Neural cell (in vitro differentiated cells): Measurements from ENCODE around the gene FAM83F. TPM values are rescaled to one million over a fixed set of nuclear protein-coding genes. Genes with fewer than 3 reads are reported as not detected.

Experiments used
- H2AFZ ChIP-seq: fragments of 200-600, 300-800 bp; sonication (generic), shearing (Covaris generic); 2 replicates; pipeline ENCODE4 v1.6.0; 2014; ENCODE audit warnings: low read depth, mild to moderate bottlenecking, antibody characterized with exemption, low read length, moderate library complexity
- H3F3A ChIP-seq: fragments of 200-600 bp; shearing (Covaris generic); 2 replicates; pipeline ENCODE4 v1.6.1; 2016; ENCODE audit warnings: mild to moderate bottlenecking, moderate library complexity, mixed read lengths, antibody characterized with exemption, low read length; ENCODE audit not compliant: insufficient read depth, poor library complexity, severe bottlenecking
- H3K27ac ChIP-seq: fragments of 200-600, 300-800 bp; sonication (generic), shearing (Covaris generic); 2 replicates; pipeline ENCODE4 v1.5.1; 2014; ENCODE audit warnings: mild to moderate bottlenecking, low read length, moderate library complexity
- H3K27me3 ChIP-seq: fragments of 300-800, 200-600 bp; sonication (generic), shearing (Covaris generic); 2 replicates; pipeline ENCODE4 v1.6.0; 2014; ENCODE audit warnings: mild to moderate bottlenecking, low read depth, low read length, moderate library complexity; ENCODE audit not compliant: insufficient read depth
- H3K36me3 ChIP-seq: fragments of 300-800, 200-600 bp; sonication (generic), shearing (Covaris generic); 2 replicates; pipeline ENCODE4 v1.5.1; 2014; ENCODE audit warnings: mild to moderate bottlenecking, antibody characterized with exemption, low read length, moderate library complexity; ENCODE audit not compliant: insufficient read depth
- H3K4me2 ChIP-seq: fragments of 300-800, 200-600 bp; sonication (generic), shearing (Covaris generic); 2 replicates; pipeline ENCODE4 v1.6.0; 2014; ENCODE audit warnings: mild to moderate bottlenecking, low read length
- H3K4me3 ChIP-seq: fragments of 300-800, 200-600 bp; sonication (generic), shearing (Covaris generic); 2 replicates; pipeline ENCODE4 v1.5.1; 2014; ENCODE audit warnings: mild to moderate bottlenecking, low read length, moderate library complexity
- H3K79me2 ChIP-seq: fragments of 200-600 bp; shearing (Covaris generic); replicated peaks from 2 replicates; pipeline ENCODE4 v1.6.0; 2014; ENCODE audit warnings: mild to moderate bottlenecking, low read length, moderate library complexity; ENCODE audit not compliant: insufficient read depth
- H3K9ac ChIP-seq: fragments of 300-800, 200-600 bp; sonication (generic), shearing (Covaris generic); 2 replicates; pipeline ENCODE4 v1.6.1; 2016; ENCODE audit warnings: mild to moderate bottlenecking, low read length, mixed read lengths
- H3K9me2 ChIP-seq: fragments of 200-600 bp; shearing (Covaris generic); 2 replicates; pipeline ENCODE4 v1.6.1; 2016; ENCODE audit warnings: mild to moderate bottlenecking, low read length, mixed read lengths; ENCODE audit not compliant: insufficient read depth
- H3K9me3 ChIP-seq: fragments of 200-600, 300-800 bp; sonication (generic), shearing (Covaris generic); 2 replicates; pipeline ENCODE4 v1.6.1; 2016; ENCODE audit warnings: mild to moderate bottlenecking, mixed run types, low read length, moderate library complexity, mixed read lengths
- H4K20me1 ChIP-seq: fragments of 200-600 bp; shearing (Covaris generic); 2 replicates; pipeline ENCODE4 v1.6.1; 2016; ENCODE audit warnings: mild to moderate bottlenecking, mixed run types; ENCODE audit not compliant: insufficient read depth
- CTCF ChIP-seq: fragments of 450-650 bp; IDR thresholded peaks from 2 replicates; pipeline ENCODE4 v1.5.1; 2014; ENCODE audit warnings: antibody characterized with exemption, mild to moderate bottlenecking, moderate library complexity; ENCODE audit not compliant: poor library complexity, severe bottlenecking
- EZH2 ChIP-seq: fragments of 200-600, 300-800 bp; shearing (Covaris generic), sonication (generic); IDR thresholded peaks from 2 replicates; pipeline ENCODE4 v1.6.1; 2014; ENCODE audit warnings: antibody characterized with exemption, low read length, borderline replicate concordance, mild to moderate bottlenecking; ENCODE audit not compliant: insufficient read depth, poor library complexity, severe bottlenecking
- MXI1 ChIP-seq: fragments of 450-650 bp; conservative IDR thresholded peaks from 2 replicates; pipeline ENCODE4 v1.6.1; 2014; ENCODE audit warnings: antibody characterized with exemption, mild to moderate bottlenecking; ENCODE audit not compliant: poor library complexity, severe bottlenecking
- SMC3 ChIP-seq: fragments of 450-650 bp; conservative IDR thresholded peaks from 2 replicates; pipeline ENCODE4 v1.6.1; 2014; ENCODE audit warnings: antibody characterized with exemption, mild to moderate bottlenecking, moderate library complexity; ENCODE audit not compliant: poor library complexity
- TAF1 ChIP-seq: IDR thresholded peaks from 2 replicates; pipeline ENCODE4 v1.6.1; 2012; ENCODE audit warnings: low read depth
- polyA plus RNA-seq: library from polyadenylated mRNA; depleted of rRNA; stranded (reverse); fragments of >200 nt; gene quantifications from 2 replicates; pipeline ENCODE4 v1.2.3, GENCODE V29; 2014
- TF ChIP-seq, protein P1 (sequence below): IDR thresholded peaks from 2 replicates; pipeline ENCODE4 v1.6.1; 2012; ENCODE audit warnings: borderline replicate concordance

FAM83F gene
- polyA plus RNA-seq, 1 donor from 2014 or later: 0.42 TPM

DNA sequence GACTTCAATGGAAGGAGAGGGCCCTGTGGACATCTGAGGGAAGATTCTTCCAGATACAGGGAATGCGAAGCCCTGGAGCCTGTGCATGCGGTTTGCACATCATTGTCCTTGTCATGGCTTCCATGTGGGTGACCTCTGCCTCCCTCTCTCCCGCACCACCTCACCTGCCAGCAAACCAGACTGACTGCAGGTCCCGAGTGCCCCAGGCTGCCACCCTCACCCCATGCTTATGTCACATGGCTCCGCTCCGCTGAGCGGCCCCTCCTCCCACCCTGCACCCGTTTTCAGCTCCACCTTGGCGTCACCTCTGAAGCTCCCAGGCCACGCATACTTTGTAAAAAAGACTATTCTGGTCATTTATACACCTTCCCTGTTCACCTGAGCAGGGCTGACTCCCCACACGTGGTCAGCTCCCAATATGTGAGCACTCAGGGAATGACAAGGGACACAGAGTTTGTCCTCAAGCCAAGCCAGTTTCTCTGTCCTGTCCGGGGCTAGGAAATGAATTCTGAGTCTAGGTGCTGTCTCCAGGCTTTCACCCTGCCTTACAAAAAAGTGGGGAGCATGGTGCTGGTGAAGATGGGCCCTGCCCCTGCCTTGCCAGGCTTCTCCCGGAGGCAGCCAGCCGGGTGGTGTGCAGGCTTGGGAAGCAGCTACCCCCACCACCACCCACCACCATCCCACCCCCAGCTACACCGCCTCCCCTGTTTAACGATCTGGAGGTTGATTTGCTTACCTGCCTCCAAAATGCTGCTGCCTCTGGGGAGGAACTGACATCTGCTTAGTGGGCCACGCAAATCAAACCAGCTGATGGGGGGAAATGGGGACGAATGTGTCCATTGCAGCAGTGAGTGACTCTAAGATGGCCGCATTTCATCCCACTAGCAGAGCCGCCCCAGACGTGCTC is 32.7 kb downstream of the FAM83F start:
- Histone ChIP-seq H3K9me3 (no peaks in the 10 kb centered on the region), H3F3A (no peaks in the 10 kb centered on the region), H3K4me3 (no peak overlapping the region), H3K4me2 (no peak overlapping the region), H2AFZ (no peak overlapping the region), H3K79me2 (no peaks in the 10 kb centered on the region), H3K9me2 (no peaks in the 10 kb centered on the region), H4K20me1 (no peaks in the 10 kb centered on the region), H3K36me3 (no peaks in the 10 kb centered on the region), H3K9ac (no peak overlapping the region), H3K27me3 (no peaks in the 10 kb centered on the region), H3K27ac (no peak overlapping the region)
- TF ChIP-seq, protein P1, sequence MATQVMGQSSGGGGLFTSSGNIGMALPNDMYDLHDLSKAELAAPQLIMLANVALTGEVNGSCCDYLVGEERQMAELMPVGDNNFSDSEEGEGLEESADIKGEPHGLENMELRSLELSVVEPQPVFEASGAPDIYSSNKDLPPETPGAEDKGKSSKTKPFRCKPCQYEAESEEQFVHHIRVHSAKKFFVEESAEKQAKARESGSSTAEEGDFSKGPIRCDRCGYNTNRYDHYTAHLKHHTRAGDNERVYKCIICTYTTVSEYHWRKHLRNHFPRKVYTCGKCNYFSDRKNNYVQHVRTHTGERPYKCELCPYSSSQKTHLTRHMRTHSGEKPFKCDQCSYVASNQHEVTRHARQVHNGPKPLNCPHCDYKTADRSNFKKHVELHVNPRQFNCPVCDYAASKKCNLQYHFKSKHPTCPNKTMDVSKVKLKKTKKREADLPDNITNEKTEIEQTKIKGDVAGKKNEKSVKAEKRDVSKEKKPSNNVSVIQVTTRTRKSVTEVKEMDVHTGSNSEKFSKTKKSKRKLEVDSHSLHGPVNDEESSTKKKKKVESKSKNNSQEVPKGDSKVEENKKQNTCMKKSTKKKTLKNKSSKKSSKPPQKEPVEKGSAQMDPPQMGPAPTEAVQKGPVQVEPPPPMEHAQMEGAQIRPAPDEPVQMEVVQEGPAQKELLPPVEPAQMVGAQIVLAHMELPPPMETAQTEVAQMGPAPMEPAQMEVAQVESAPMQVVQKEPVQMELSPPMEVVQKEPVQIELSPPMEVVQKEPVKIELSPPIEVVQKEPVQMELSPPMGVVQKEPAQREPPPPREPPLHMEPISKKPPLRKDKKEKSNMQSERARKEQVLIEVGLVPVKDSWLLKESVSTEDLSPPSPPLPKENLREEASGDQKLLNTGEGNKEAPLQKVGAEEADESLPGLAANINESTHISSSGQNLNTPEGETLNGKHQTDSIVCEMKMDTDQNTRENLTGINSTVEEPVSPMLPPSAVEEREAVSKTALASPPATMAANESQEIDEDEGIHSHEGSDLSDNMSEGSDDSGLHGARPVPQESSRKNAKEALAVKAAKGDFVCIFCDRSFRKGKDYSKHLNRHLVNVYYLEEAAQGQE: no peak
- TF ChIP-seq CTCF (no peak), MXI1 (no peak), TAF1 (no peak), SMC3 (no peak), EZH2 (no peak)

- no peaks in the 10 kb centered on the region for H3K79me2 ChIP-seq
- H4K20me1 ChIP-seq: no peaks in the 10 kb centered on the region
- H3K27ac ChIP-seq: no peak overlapping the region
- H3K9me3 ChIP-seq: no peaks in the 10 kb centered on the region
- H3K36me3 ChIP-seq: no peaks in the 10 kb centered on the region
- H3F3A ChIP-seq: no peaks in the 10 kb centered on the region
- TF ChIP-seq SMC3 (no peak), MXI1 (no peak)
- no peak overlapping the region for H3K4me2 ChIP-seq
- H3K27me3 ChIP-seq: no peaks in the 10 kb centered on the region
- no peak overlapping the region for H3K9ac ChIP-seq
- no peaks in the 10 kb centered on the region for H3K9me2 ChIP-seq
- no peak overlapping the region for H2AFZ ChIP-seq
- no peak overlapping the region for H3K4me3 ChIP-seq
Observed at GRCh38 chr22:40028098-40028425, 33.3 kb downstream of the FAM83F start.
